HG03342 (cell line): ENCODE data around the gene LCE4A.

ENCODE experiments used
- ATAC-seq: cut with Tn5 transposase; IDR thresholded peaks from one replicate; pipeline ENCODE4 v1.9.1; 2021; ENCODE audit warnings: mild to moderate bottlenecking, moderate library complexity; ENCODE audit not compliant: unreplicated experiment

Gene LCE4A

DNA sequence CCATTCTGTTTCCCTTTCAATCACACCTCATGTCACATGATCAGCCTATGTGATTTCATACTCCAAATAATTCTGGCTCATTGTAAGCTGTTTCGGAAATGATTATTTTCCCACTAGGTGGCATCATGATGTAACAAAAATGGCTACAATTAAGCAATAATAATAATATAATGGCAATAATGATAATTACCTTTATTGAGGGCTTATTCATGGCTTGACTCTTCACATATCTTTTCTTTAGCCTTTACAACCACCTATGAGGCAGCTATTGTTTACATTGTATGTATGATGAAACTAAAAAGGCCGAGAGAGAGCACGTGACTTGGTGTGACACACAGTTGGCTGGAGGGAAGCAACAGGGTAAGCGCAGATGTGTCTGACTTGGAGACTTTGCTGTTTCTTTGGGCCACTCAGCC lies 37.3 kb downstream of the LCE4A start:
- no peak for ATAC-seq

GRCh38 chr1:152745765-152746444 lies 37.9 kb downstream of the LCE4A start:
- ATAC-seq, result no peak

GRCh38 chr1:152747831-152748230 lies 39.9 kb downstream of the LCE4A start:
- ATAC-seq, result no peak

DNA sequence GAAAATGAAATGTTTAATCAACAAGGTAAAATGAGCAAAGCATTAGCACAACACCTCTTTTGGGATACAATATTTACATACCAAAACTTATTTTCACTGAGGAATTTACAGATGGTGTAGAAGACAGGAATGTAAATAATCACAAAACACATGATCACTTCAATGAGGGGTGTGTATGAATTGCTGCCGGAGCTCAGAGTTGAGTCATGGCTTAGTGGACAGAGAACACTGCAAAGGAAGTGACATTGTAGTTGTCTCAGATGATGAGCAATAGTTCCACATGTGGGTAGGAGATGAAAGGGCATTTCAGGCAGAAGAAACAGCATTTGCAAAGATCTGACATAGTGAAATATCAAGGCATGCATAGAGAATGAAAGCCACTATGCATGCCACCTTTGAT lies 44.3 kb downstream of the LCE4A start:
- ATAC-seq, result no peak

- ATAC-seq, result no peak
Measured at GRCh38 chr1:152753586-152753985, 45.6 kb downstream of the LCE4A start.

GRCh38 chr1:152756872-152757271 lies 48.9 kb downstream of the LCE4A start:
- no peak for ATAC-seq

DNA sequence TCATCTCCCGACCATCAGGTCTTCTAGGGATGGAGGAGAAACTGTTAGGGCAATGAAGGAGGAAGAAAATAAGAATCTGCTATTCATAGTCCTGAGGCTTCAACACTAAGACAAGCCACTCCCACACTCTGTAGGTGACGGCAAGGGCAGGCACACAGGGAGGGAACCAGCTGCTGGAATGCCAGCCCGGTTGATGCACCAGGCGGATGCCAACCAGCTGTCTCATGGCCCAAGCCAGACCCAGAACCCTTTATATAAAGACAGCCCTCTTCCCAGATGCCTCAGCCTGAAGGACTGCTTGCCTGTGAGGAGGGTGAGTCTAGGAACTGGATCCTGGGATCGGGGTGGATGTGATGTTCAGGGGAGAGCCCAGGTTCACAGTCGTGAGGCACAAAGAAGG lies 49.8 kb downstream of the LCE4A start, which contains the start of gene KPRP:
Gene KPRP, plus strand, starts transcription at position 279 of the 400 bp plus-strand sequence. CDS start 1,564 bp downstream, outside the sequence.
- no peak for ATAC-seq

- no peak for ATAC-seq
Measured at GRCh38 chr1:152758636-152759035, 50.7 kb downstream of the LCE4A start.
